Activated naive CD4-positive, alpha-beta T cell treated with anti-CD3 and anti-CD28 coated beads for 36 hours (primary cell): ENCODE results near the gene ABHD13. TPM values are rescaled to one million over a fixed set of nuclear protein-coding genes. Genes with fewer than 3 reads are reported as not detected.

Experiments used
- CTCF ChIA-PET: fragments of 350-600 bp; sonication (Branson Sonifier 250); formaldehyde crosslinking; loops from one replicate; lab custom pipeline; 2021; ENCODE audit warnings: antibody characterized with exemption; lab: Charles Lee
- DNase-seq: peaks from one replicate; pipeline ENCODE4 v3.0.0-alpha.2; 2020
- H3K27ac Mint-ChIP-seq: one replicate; pipeline ENCODE4 v1.8.0; 2021; ENCODE audit warnings: mild to moderate bottlenecking, mixed read lengths
- H3K27me3 Mint-ChIP-seq: one replicate; pipeline ENCODE4 v1.8.0; 2021; ENCODE audit warnings: low read depth, mixed read lengths
- H3K36me3 Mint-ChIP-seq: one replicate; pipeline ENCODE4 v1.8.0; 2021; ENCODE audit warnings: low read depth, mixed read lengths
- H3K4me1 Mint-ChIP-seq: one replicate; pipeline ENCODE4 v1.8.0; 2021; ENCODE audit warnings: low read depth, mixed read lengths
- H3K4me3 Mint-ChIP-seq: one replicate; pipeline ENCODE4 v1.8.0; 2021; ENCODE audit warnings: mild to moderate bottlenecking, moderate library complexity, mixed read lengths
- H3K9me3 Mint-ChIP-seq: one replicate; pipeline ENCODE4 v1.8.0; 2021; ENCODE audit warnings: mixed read lengths
- intact Hi-C: fragments of 100-400 bp; cut with micrococcal nuclease; formaldehyde crosslinking; loops from one replicate; pipeline ENCODE4 v1.15.1; 2023
- total RNA-seq, 2 experiments: library from RNA; stranded (reverse); gene quantifications; one replicate each; pipeline ENCODE4 v1.2.3, GENCODE V29; 2021

Gene ABHD13
- total RNA-seq, 2 experiments from 2014 or later, result 3.4 to 3.8 TPM

- H3K4me1 Mint-ChIP-seq, result peaks cover 39% of the 10 kb centered on the region
- no peaks in the 10 kb centered on the region for H3K36me3 Mint-ChIP-seq
- H3K4me3 Mint-ChIP-seq, result no peak overlapping the region
- no peak overlapping the region for H3K27ac Mint-ChIP-seq
- no peaks in the 10 kb centered on the region for H3K27me3 Mint-ChIP-seq
- DNase-seq, result no peak
- CTCF ChIA-PET, result no interaction called here
- H3K9me3 Mint-ChIP-seq, result peaks cover 6% of the 10 kb centered on the region
- intact Hi-C loops, result no loop called here
Observed at GRCh38 chr13:108272333-108272732, 54.1 kb downstream of the ABHD13 start.

GRCh38 chr13:108273429-108274118, 55.4 kb downstream of the ABHD13 start:
- intact Hi-C loops, result no loop called here

GRCh38 chr13:108274718-108275117, 56.5 kb downstream of the ABHD13 start:
- Mint-ChIP-seq H3K27ac (no peak overlapping the region), H3K4me1 (peaks cover 20% of the 10 kb centered on the region), H3K4me3 (no peak overlapping the region), H3K36me3 (peaks cover 2% of the 10 kb centered on the region), H3K27me3 (no peaks in the 10 kb centered on the region), H3K9me3 (no peaks in the 10 kb centered on the region)
- no peak for DNase-seq
- CTCF ChIA-PET, result interaction anchor here (1.1 kb wide), 1 partner anchor 13 kb away, joined by 5 read pairs; no protein-coding TSS in a partner anchor
- intact Hi-C loops, result no loop called here

More at GRCh38 chr13:108273429-108274118, 55.4 kb downstream of the ABHD13 start:
- H3K4me3 Mint-ChIP-seq, result no peak overlapping the region
- DNase-seq, result no peak
- no peak overlapping the region for H3K27ac Mint-ChIP-seq
- H3K4me1 Mint-ChIP-seq, result peaks cover 30% of the 10 kb centered on the region
- no peaks in the 10 kb centered on the region for H3K36me3 Mint-ChIP-seq
- H3K27me3 Mint-ChIP-seq, result no peaks in the 10 kb centered on the region
- no peaks in the 10 kb centered on the region for H3K9me3 Mint-ChIP-seq
- CTCF ChIA-PET, result interaction anchor here (0.6 kb wide), 1 partner anchor 38 kb away, joined by 3 read pairs; no protein-coding TSS in a partner anchor

DNA sequence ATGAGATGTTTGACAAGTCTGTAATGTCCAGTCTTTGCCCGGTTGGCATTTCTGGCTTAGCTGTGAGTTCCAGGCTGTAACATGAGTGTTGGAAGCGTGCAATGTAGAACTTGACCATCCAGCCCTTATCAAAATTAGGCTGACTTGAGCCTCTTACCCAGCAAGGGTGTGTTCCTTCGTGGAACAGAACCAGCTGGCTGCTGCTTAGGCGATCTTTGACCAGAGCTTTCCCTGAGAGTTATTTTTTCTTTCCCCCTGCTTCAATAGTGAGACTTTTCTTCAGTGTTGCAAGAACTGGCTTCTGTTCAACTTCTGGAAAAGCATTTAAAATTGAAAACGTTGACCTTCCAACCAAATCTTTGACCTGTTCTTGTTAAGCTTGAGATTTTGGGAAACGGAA, 57.9 kb downstream of the ABHD13 start:
- Mint-ChIP-seq H3K4me3 (no peak overlapping the region), H3K36me3 (peaks cover 2% of the 10 kb centered on the region), H3K9me3 (no peaks in the 10 kb centered on the region), H3K27me3 (no peaks in the 10 kb centered on the region), H3K4me1 (peaks cover 9% of the 10 kb centered on the region), H3K27ac (no peak overlapping the region)
- CTCF ChIA-PET, result no interaction called here
- intact Hi-C loops, result no loop called here
- DNase-seq, result no peak

DNA sequence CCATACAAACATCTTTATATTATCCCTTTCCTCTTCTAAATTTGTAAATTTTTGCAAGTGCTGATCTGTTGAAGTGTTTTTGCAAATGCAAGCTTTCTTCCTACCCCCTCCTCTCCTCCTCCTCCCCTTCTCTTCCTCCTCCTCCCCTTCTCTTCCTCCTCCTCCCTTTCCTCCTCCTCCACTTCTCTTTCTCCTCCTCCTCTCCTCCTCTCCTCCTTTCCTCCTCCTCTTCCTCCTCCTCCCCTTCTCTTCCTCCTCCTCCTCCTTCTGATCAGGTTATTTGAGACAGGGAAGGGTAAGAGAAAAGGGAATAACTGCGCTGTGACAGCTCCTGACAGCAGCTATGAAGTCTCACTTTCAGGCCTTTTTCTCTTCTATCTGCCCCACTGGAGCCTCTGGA, 60.3 kb downstream of the ABHD13 start:
- Mint-ChIP-seq H3K4me1 (peaks cover 2% of the 10 kb centered on the region), H3K36me3 (peaks cover 2% of the 10 kb centered on the region), H3K4me3 (no peak overlapping the region), H3K27ac (no peak overlapping the region), H3K9me3 (no peaks in the 10 kb centered on the region), H3K27me3 (no peaks in the 10 kb centered on the region)
- CTCF ChIA-PET, result no interaction called here
- no peak for DNase-seq
- intact Hi-C loops, result no loop called here

DNA sequence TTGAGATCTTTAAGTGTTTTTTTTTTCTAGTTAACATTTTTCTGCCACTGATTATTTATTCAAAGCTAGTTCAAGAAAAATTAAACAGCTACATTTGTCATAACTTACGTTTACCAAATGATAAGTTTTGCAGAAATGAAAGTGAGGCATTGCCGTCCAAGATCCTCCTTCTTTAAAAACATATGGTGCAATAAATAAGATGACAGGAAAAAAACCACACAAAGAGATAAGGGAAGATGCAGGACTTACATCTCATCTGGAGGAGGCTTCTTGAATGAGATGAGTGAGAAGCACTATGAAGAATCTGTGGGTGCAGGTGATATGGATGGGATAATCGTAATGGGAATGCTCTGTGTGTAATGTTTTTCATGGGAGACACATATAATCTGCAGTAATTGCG, 63.7 kb downstream of the ABHD13 start:
- H3K9me3 Mint-ChIP-seq, result no peaks in the 10 kb centered on the region
- H3K36me3 Mint-ChIP-seq, result peaks cover 2% of the 10 kb centered on the region
- DNase-seq, result no peak
- no peaks in the 10 kb centered on the region for H3K27me3 Mint-ChIP-seq
- no peak overlapping the region for H3K4me3 Mint-ChIP-seq
- intact Hi-C loops, result no loop called here
- CTCF ChIA-PET, result interaction anchor here (2.3 kb wide), 1 partner anchor 12 kb away, joined by 8 read pairs; the partner anchor contains the start of gene TNFSF13B
- H3K27ac Mint-ChIP-seq, result no peak overlapping the region
- H3K4me1 Mint-ChIP-seq, result no peaks in the 10 kb centered on the region

- intact Hi-C loops, result no loop called here
- H3K9me3 Mint-ChIP-seq, result no peaks in the 10 kb centered on the region
- H3K4me1 Mint-ChIP-seq, result no peaks in the 10 kb centered on the region
- no peak overlapping the region for H3K27ac Mint-ChIP-seq
- H3K4me3 Mint-ChIP-seq, result no peak overlapping the region
- H3K36me3 Mint-ChIP-seq, result peaks cover 2% of the 10 kb centered on the region
- DNase-seq, result no peak
- H3K27me3 Mint-ChIP-seq, result no peaks in the 10 kb centered on the region
- CTCF ChIA-PET, result no interaction called here
Observed at GRCh38 chr13:108283110-108283509, 64.9 kb downstream of the ABHD13 start.

Other genes starting within 250 kb of the ABHD13 start
- 1 to 10 TPM; 4.9 to 5.4 TPM for gene LIG4, start 2.9 kb upstream of the ABHD13 start, total RNA-seq
- gene TNFSF13B, start 51.3 kb downstream of the ABHD13 start, total RNA-seq, result 1 to 10 TPM; 2.0 to 2.6 TPM